Measurements from ENCODE around the gene EBLN2. TPM values are rescaled to one million over a fixed set of nuclear protein-coding genes. Genes with fewer than 3 reads are reported as not detected.

Gene EBLN2
- 1 to 10 TPM in 1 of 4 donors, under 1 TPM in 1, not detected in 2; 0.43 to 6.0 TPM for polyA plus RNA-seq
- long read RNA-seq, donor 1: 0 reads
- long read RNA-seq, donor 2, partial matches to known transcripts: 0 of 2 reads
- long read RNA-seq, donor 2, other reads (novel, unspliced or antisense): 0 of 2 reads
- long read RNA-seq, donor 3, partial matches to known transcripts: 0 of 3 reads
- long read RNA-seq, donor 3, other reads (novel, unspliced or antisense): 0 of 3 reads
- long read RNA-seq, donor 4: 0 reads
- long read RNA-seq, donor 5: 0 reads
- long read RNA-seq, donor 6, partial matches to known transcripts: 0 of 3 reads
- long read RNA-seq, donor 6, other reads (novel, unspliced or antisense): 0 of 3 reads
- long read RNA-seq, donor 7: 0 reads
- long read RNA-seq, donor 8: 0 reads
- long read RNA-seq, donor 9, partial matches to known transcripts: 0 of 1 reads
- long read RNA-seq, donor 9, other reads (novel, unspliced or antisense): 0 of 1 reads
- long read RNA-seq, donor 10, transcript EBLN2-201 (1 exons, 1,679 nt): major isoform, 9 of 9 reads
- long read RNA-seq, donor 10, partial matches to known transcripts: 0 of 9 reads
- long read RNA-seq, donor 10, other reads (novel, unspliced or antisense): 0 of 9 reads

DNA sequence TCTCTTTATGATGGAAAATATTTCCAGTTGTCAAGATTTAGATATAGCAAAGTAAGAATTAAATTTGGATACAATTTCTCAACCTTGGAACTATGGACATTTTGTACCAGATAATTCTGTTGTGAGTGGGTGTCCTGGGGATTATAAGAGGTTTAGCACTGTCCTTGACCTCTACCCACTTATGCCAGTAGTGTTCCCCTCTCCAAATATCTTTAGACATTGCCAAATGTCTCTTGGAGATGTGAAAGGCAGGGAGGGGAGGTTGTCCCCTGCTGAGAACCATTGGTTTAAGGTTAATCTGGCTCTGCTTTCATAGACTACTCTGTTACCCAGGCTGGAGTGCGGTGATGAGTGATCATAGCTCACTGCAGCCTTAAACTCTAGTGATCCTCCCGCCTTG lies at the start of gene EBLN2:
Gene EBLN2, plus strand, starts transcription at position 244 of the 400 bp plus-strand sequence. CDS start 423 bp downstream, outside the sequence.
- Histone ChIP-seq H3K36me3 (ENCODE audit: control insufficient read depth in 3 of 3, insufficient read depth in 2 of 3, low read depth in 1 of 3, low read length in 3 of 3) (peaks cover 11 to 20% (median 15%) of the 10 kb centered on the region in 3 donors), H3K9me3 (ENCODE audit: control insufficient read depth in 2 of 2, insufficient read depth in 1 of 2, low read depth in 1 of 2, low read length in 1 of 2) (no peaks in the 10 kb centered on the region), H3K27me3 (ENCODE audit: control insufficient read depth in 3 of 3, insufficient read depth in 3 of 3, low read length in 3 of 3) (no peaks in the 10 kb centered on the region), H3K4me1 (ENCODE audit: control insufficient read depth in 3 of 3, insufficient read depth in 2 of 3, low read depth in 1 of 3, low read length in 2 of 3) (no peaks in the 10 kb centered on the region), H3K27ac (ENCODE audit: low read depth in 1 of 3, low read length in 2 of 3) (no peak within 1 kb of the TSS), H3K4me3 (ENCODE audit: low read depth in 1 of 3, low read length in 3 of 3) (no peak within 1 kb of the TSS)
- FAIRE-seq (no peak), DNase-seq (no peak)
- WGBS, 3 donors: 92 to 100% (median 95%) methylated on average over 2 of the region's 2 CpGs

DNA sequence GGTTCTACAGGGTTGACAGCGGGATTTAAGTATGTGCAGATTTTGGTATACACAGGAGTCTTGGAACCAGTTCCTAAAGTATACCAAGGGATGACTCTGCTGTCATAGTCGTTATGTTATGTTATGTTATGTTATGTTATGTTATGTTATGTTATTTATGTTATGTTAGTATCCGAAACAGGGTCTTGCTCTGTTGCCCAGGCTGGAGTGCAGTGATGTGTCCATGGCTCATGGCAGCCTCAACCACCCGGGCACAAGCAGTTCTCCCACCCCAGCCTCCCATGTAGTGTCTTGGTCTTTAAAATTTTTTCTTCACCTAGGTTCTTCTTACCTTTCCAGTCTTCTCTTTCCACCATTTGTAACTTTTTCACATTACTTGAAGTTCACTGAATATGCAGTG lies 43.2 kb upstream of the EBLN2 start:
- no peak for DNase-seq
- Histone ChIP-seq H3K27me3 (ENCODE audit: control insufficient read depth in 3 of 3, insufficient read depth in 3 of 3, low read length in 3 of 3) (no peaks in the 10 kb centered on the region), H3K9me3 (ENCODE audit: control insufficient read depth in 2 of 2, insufficient read depth in 1 of 2, low read depth in 1 of 2, low read length in 1 of 2) (no peaks in the 10 kb centered on the region), H3K4me3 (ENCODE audit: low read depth in 1 of 3, low read length in 3 of 3) (no peak overlapping the region), H3K27ac (ENCODE audit: low read depth in 1 of 3, low read length in 2 of 3) (no peak overlapping the region), H3K36me3 (ENCODE audit: control insufficient read depth in 3 of 3, insufficient read depth in 2 of 3, low read depth in 1 of 3, low read length in 3 of 3) (peaks cover 0 to 33% (median 3%) of the 10 kb centered on the region in 3 donors), H3K4me1 (ENCODE audit: control insufficient read depth in 3 of 3, insufficient read depth in 2 of 3, low read depth in 1 of 3, low read length in 2 of 3) (peaks cover 0 to 4% (median 0%) of the 10 kb centered on the region in 3 donors)
- WGBS, 3 donors: 89 to 93% (median 90%) methylated on average over 4 of the region's 4 CpGs
- no peak for FAIRE-seq

DNA sequence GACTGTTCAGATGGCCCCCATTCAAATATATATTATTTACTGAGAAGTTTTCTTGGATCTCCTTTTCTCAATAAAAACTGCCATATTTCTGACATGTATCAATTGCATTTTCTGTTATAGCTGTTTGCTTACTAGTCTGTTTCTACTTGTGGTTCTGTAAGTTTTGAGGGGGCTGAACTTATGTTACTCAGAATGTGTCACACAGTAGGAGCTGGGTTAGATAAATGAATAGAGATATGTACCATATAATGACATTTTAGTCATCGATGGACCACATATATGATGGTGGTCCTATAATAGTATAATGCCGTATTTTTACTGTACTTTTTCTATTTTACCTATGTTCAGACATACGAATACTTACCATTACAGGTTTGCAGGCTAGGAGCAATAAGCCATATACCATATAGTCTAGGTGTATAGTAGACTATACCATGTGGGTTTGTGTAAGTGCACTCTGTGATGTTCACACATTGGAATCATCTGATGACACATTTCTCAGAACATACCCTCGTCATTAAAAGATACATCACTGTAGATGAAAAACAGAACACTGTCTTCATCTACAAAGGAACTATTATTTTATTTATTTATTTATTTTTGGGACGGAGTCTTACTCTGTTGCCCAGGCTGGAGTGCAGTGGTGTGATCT lies 42.5 kb upstream of the EBLN2 start:
- 69 to 82% (median 77%) methylated on average over 5 of the region's 5 CpGs for WGBS, 3 donors
- Histone ChIP-seq H3K4me3 (ENCODE audit: low read depth in 1 of 3, low read length in 3 of 3) (no peak overlapping the region), H3K27ac (ENCODE audit: low read depth in 1 of 3, low read length in 2 of 3) (no peak overlapping the region), H3K9me3 (ENCODE audit: control insufficient read depth in 2 of 2, insufficient read depth in 1 of 2, low read depth in 1 of 2, low read length in 1 of 2) (no peaks in the 10 kb centered on the region), H3K27me3 (ENCODE audit: control insufficient read depth in 3 of 3, insufficient read depth in 3 of 3, low read length in 3 of 3) (no peaks in the 10 kb centered on the region), H3K4me1 (ENCODE audit: control insufficient read depth in 3 of 3, insufficient read depth in 2 of 3, low read depth in 1 of 3, low read length in 2 of 3) (peaks cover 0 to 4% (median 0%) of the 10 kb centered on the region in 3 donors), H3K36me3 (ENCODE audit: control insufficient read depth in 3 of 3, insufficient read depth in 2 of 3, low read depth in 1 of 3, low read length in 3 of 3) (peaks cover 0 to 31% (median 3%) of the 10 kb centered on the region in 3 donors)
- FAIRE-seq (no peak), DNase-seq (no peak)

- Histone ChIP-seq H3K4me1 (ENCODE audit: control insufficient read depth in 3 of 3, insufficient read depth in 2 of 3, low read depth in 1 of 3, low read length in 2 of 3) (peaks cover 0 to 6% (median 4%) of the 10 kb centered on the region in 3 donors), H3K4me3 (ENCODE audit: low read depth in 1 of 3, low read length in 3 of 3) (no peak overlapping the region), H3K27ac (ENCODE audit: low read depth in 1 of 3, low read length in 2 of 3) (no peak overlapping the region), H3K27me3 (ENCODE audit: control insufficient read depth in 3 of 3, insufficient read depth in 3 of 3, low read length in 3 of 3) (no peaks in the 10 kb centered on the region), H3K9me3 (ENCODE audit: control insufficient read depth in 2 of 2, insufficient read depth in 1 of 2, low read depth in 1 of 2, low read length in 1 of 2) (no peaks in the 10 kb centered on the region), H3K36me3 (ENCODE audit: control insufficient read depth in 3 of 3, insufficient read depth in 2 of 3, low read depth in 1 of 3, low read length in 3 of 3) (peaks cover 0 to 15% (median 0%) of the 10 kb centered on the region in 3 donors)
- WGBS, 3 donors: 49 to 78% (median 52%) methylated on average over 4 of the region's 4 CpGs
- DNase-seq: no peak
- FAIRE-seq: no peak
Observed at GRCh38 chr3:73021301-73021835, 40.1 kb upstream of the EBLN2 start.

GRCh38 chr3:73024836-73025235 lies 36.6 kb upstream of the EBLN2 start:
- Histone ChIP-seq H3K4me1 (ENCODE audit: control insufficient read depth in 3 of 3, insufficient read depth in 2 of 3, low read depth in 1 of 3, low read length in 2 of 3) (peaks cover 0 to 13% (median 7%) of the 10 kb centered on the region in 3 donors), H3K9me3 (ENCODE audit: control insufficient read depth in 2 of 2, insufficient read depth in 1 of 2, low read depth in 1 of 2, low read length in 1 of 2) (no peaks in the 10 kb centered on the region), H3K27me3 (ENCODE audit: control insufficient read depth in 3 of 3, insufficient read depth in 3 of 3, low read length in 3 of 3) (no peaks in the 10 kb centered on the region), H3K27ac (ENCODE audit: low read depth in 1 of 3, low read length in 2 of 3) (no peak overlapping the region), H3K36me3 (ENCODE audit: control insufficient read depth in 3 of 3, insufficient read depth in 2 of 3, low read depth in 1 of 3, low read length in 3 of 3) (peaks cover 0 to 18% (median 0%) of the 10 kb centered on the region in 3 donors), H3K4me3 (ENCODE audit: low read depth in 1 of 3, low read length in 3 of 3) (no peak overlapping the region)
- DNase-seq (peak in 1 of 2 donors; percentile 28), FAIRE-seq (no peak)

GRCh38 chr3:73026111-73026759 lies 35.2 kb upstream of the EBLN2 start:
- Histone ChIP-seq H3K4me1 (ENCODE audit: control insufficient read depth in 3 of 3, insufficient read depth in 2 of 3, low read depth in 1 of 3, low read length in 2 of 3) (peaks cover 0 to 13% (median 3%) of the 10 kb centered on the region in 3 donors), H3K4me3 (ENCODE audit: low read depth in 1 of 3, low read length in 3 of 3) (no peak overlapping the region), H3K36me3 (ENCODE audit: control insufficient read depth in 3 of 3, insufficient read depth in 2 of 3, low read depth in 1 of 3, low read length in 3 of 3) (peaks cover 0 to 15% (median 0%) of the 10 kb centered on the region in 3 donors), H3K9me3 (ENCODE audit: control insufficient read depth in 2 of 2, insufficient read depth in 1 of 2, low read depth in 1 of 2, low read length in 1 of 2) (no peaks in the 10 kb centered on the region), H3K27me3 (ENCODE audit: control insufficient read depth in 3 of 3, insufficient read depth in 3 of 3, low read length in 3 of 3) (no peaks in the 10 kb centered on the region), H3K27ac (ENCODE audit: low read depth in 1 of 3, low read length in 2 of 3) (no peak overlapping the region)
- DNase-seq (no peak), FAIRE-seq (no peak)
- 69 to 86% (median 75%) methylated on average over 6 of the region's 6 CpGs for WGBS, 3 donors

- Histone ChIP-seq H3K4me3 (ENCODE audit: low read depth in 1 of 3, low read length in 3 of 3) (no peak overlapping the region), H3K27ac (ENCODE audit: low read depth in 1 of 3, low read length in 2 of 3) (no peak overlapping the region), H3K4me1 (ENCODE audit: control insufficient read depth in 3 of 3, insufficient read depth in 2 of 3, low read depth in 1 of 3, low read length in 2 of 3) (peaks cover 0 to 13% (median 3%) of the 10 kb centered on the region in 3 donors), H3K9me3 (ENCODE audit: control insufficient read depth in 2 of 2, insufficient read depth in 1 of 2, low read depth in 1 of 2, low read length in 1 of 2) (no peaks in the 10 kb centered on the region), H3K27me3 (ENCODE audit: control insufficient read depth in 3 of 3, insufficient read depth in 3 of 3, low read length in 3 of 3) (no peaks in the 10 kb centered on the region), H3K36me3 (ENCODE audit: control insufficient read depth in 3 of 3, insufficient read depth in 2 of 3, low read depth in 1 of 3, low read length in 3 of 3) (peaks cover 0 to 15% (median 0%) of the 10 kb centered on the region in 3 donors)
- WGBS, 3 donors: 26 to 73% (median 57%) methylated on average over 2 of the region's 2 CpGs
- FAIRE-seq: no peak
- peak; percentile 15 to 59 for DNase-seq
Observed at GRCh38 chr3:73026760-73027113, 34.7 kb upstream of the EBLN2 start.

DNA sequence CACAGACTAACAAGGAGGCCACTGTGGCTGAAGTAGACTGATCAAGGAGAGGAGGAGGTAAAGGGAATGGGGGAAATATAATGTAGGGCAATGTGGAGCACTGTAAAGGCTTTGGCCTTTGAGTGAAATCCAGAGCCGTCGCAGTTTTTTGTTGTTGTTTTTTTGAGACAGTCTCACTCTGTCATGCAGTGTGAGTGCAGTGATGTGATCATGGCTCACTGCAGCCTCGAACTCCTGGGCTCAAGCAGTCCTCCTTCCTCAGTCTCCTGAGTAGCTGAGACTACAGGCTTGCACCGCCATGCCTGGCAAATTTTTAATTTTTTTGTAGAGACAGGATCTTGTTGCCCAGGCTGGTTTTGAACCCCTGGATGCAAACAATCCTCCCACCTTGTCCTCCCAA lies 32.7 kb upstream of the EBLN2 start:
- no peak for FAIRE-seq
- Histone ChIP-seq H3K9me3 (ENCODE audit: control insufficient read depth in 2 of 2, insufficient read depth in 1 of 2, low read depth in 1 of 2, low read length in 1 of 2) (no peaks in the 10 kb centered on the region), H3K4me3 (ENCODE audit: low read depth in 1 of 3, low read length in 3 of 3) (no peak overlapping the region), H3K27me3 (ENCODE audit: control insufficient read depth in 3 of 3, insufficient read depth in 3 of 3, low read length in 3 of 3) (no peaks in the 10 kb centered on the region), H3K36me3 (ENCODE audit: control insufficient read depth in 3 of 3, insufficient read depth in 2 of 3, low read depth in 1 of 3, low read length in 3 of 3) (peaks cover 0 to 10% (median 0%) of the 10 kb centered on the region in 3 donors), H3K27ac (ENCODE audit: low read depth in 1 of 3, low read length in 2 of 3) (no peak overlapping the region), H3K4me1 (ENCODE audit: control insufficient read depth in 3 of 3, insufficient read depth in 2 of 3, low read depth in 1 of 3, low read length in 2 of 3) (peaks cover 0 to 13% (median 3%) of the 10 kb centered on the region in 3 donors)
- 61 to 87% (median 67%) methylated on average over 4 of the region's 4 CpGs for WGBS, 3 donors
- DNase-seq: no peak

All from small intestine (tissue), 16 donors.